HPDE6-E6E7 (cell line): ENCODE data around the gene OPRL1.
"Not testable (repeated sequence)": the region's sequence is repeated elsewhere in the genome, so short reads cannot be mapped to it uniquely, and the experiment has no call there.

Experiments
- DNase-seq: peaks from one replicate; pipeline ENCODE4 v3.0.0; 2011; ENCODE audit warnings: missing footprints; ENCODE audit errors: extremely low spot score

OPRL1 gene

GRCh38 chr20:64115171-64115911 is 35.5 kb downstream of the OPRL1 start:
- DNase-seq: no peak

GRCh38 chr20:64116016-64116415 is 36.1 kb downstream of the OPRL1 start:
- DNase-seq: no peak

- no peak for DNase-seq
Observed at GRCh38 chr20:64116541-64117431, 36.9 kb downstream of the OPRL1 start.

GRCh38 chr20:64117432-64117777 is 37.5 kb downstream of the OPRL1 start:
- DNase-seq: not testable (repeated sequence)

- DNase-seq: no peak
Observed at GRCh38 chr20:64119301-64119680, 39.4 kb downstream of the OPRL1 start.

- DNase-seq: no peak
Observed at GRCh38 chr20:64119681-64120341, 39.9 kb downstream of the OPRL1 start.

GRCh38 chr20:64121586-64121985 is 41.7 kb downstream of the OPRL1 start:
- no peak for DNase-seq

GRCh38 chr20:64122927-64123326 is 43.0 kb downstream of the OPRL1 start:
- DNase-seq: not testable (repeated sequence)

- not testable (repeated sequence) for DNase-seq
Observed at GRCh38 chr20:64123517-64123916, 43.6 kb downstream of the OPRL1 start.

- DNase-seq: no peak
Observed at GRCh38 chr20:64129146-64129782, 49.4 kb downstream of the OPRL1 start.

GRCh38 chr20:64130271-64130670 is 50.4 kb downstream of the OPRL1 start:
- DNase-seq: no peak

- DNase-seq: no peak
Observed at GRCh38 chr20:64130876-64131275, 51.0 kb downstream of the OPRL1 start.

- peak; percentile 77 for DNase-seq
Observed at GRCh38 chr20:64131406-64131805, 51.5 kb downstream of the OPRL1 start.

GRCh38 chr20:64133951-64134407 is 54.1 kb downstream of the OPRL1 start:
- no peak for DNase-seq

- not testable (repeated sequence) for DNase-seq
Observed at GRCh38 chr20:64134744-64135143, 54.9 kb downstream of the OPRL1 start.

- no peak for DNase-seq
Observed at GRCh38 chr20:64136004-64136710, 56.3 kb downstream of the OPRL1 start.

- no peak for DNase-seq
Observed at GRCh38 chr20:64137598-64138031, 57.7 kb downstream of the OPRL1 start.

- no peak for DNase-seq
Observed at GRCh38 chr20:64138276-64138815, 58.5 kb downstream of the OPRL1 start.

GRCh38 chr20:64139199-64140060 is 59.5 kb downstream of the OPRL1 start:
- DNase-seq: no peak
